GM18861 (cell line): Measurements from ENCODE around the gene KCNK15.

Experiments used
- ATAC-seq: cut with Tn5 transposase; IDR thresholded peaks from one replicate; pipeline ENCODE4 v1.9.1; 2021; ENCODE audit not compliant: unreplicated experiment

The KCNK15 gene

DNA sequence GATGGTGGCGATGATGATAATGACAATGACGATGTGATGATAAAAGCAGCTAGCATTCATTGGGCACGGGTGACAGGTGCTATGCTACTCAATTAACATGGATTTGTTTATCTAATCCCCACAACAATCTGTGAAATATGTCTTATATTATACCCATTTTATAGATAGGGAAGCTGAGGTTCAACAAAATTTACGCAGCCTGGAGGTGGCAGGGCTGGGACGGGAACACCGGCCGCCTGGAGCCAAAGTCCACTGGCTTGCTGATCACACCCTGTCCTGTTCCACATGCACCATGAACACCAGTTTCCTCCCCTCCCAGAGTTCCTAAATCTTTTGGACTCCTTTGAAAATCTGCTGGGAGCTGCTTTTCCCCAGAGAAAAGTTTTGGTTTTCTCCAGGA is 41.6 kb downstream of the KCNK15 start:
- ATAC-seq = no peak

GRCh38 chr20:44788706-44789456 is 43.2 kb downstream of the KCNK15 start:
- ATAC-seq = no peak

- no peak for ATAC-seq
These were observed 45.2 kb downstream of the KCNK15 start for GRCh38 chr20:44790638-44791393.

DNA sequence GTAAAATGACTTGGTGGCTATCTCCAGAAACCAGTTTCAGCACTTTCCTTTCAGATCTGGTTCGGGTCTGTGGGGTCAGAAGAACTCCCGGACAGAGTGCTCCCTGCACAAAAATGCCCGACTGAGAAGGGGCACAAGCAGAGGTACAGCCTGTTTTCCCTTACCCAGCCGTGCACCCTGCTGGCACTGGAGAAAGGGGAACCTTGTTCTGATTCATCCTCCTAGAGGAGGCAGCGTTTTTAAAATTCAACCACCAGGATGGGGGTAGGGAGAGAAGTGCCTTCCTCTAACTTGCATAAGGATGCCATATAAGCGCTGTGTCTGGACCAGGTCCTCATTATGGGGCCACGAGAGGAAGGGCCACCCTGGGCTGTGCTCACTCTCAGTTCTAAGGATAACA is 47.1 kb downstream of the KCNK15 start:
- ATAC-seq = no peak

GRCh38 chr20:44795836-44796235 is 50.2 kb downstream of the KCNK15 start:
- ATAC-seq = no peak

DNA sequence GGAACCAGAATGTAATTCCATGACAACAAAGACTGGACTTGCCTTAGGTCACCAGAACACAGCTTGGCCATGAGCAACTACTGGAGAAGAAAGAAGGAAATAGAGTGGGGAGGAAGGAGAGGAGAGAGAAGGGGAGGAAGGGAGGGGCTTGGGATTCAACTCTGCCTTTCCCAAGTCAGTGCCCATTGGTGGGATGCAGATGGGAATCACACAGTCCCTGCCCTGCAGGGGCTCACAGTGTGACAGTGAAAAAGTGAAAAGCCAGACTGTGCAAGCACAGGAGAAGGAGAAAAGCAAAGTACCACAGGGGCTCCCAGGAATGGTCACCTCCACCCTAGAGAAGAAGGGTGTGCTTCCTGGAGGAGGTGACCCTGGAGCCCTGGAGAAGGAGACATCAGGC is 50.6 kb downstream of the KCNK15 start:
- ATAC-seq = no peak

DNA sequence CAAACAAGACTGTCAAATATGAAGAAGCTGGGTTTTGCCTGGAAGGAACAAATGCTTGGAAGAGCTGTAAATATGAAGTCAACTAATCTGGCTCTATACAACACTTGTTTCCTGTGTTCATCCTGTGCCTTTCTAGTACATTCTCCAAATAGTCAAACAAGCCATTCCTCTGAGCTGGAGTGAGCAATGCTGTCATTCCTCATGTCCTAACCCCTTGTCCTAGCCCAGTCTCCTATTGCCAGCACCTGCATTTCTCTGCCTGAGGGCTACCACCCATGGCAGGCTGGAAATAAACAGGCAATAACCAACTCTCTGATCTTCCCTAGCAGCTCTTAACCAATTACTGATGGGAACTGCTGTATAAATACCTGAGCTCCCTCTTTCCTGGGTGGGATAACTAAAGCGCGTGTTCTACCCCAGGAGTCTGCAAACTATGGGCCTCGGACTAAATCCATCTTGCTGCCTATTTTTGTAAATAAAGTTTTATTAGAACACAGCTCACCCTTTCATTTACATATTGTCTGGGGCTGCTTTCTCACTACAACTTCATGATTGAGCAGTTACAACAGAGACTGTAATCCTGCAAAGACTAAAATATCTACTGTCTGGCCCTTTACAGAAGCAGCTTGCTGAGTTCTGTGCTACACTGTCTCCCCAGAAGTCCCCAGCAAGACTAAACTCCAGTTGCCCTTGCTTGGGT is 51.2 kb downstream of the KCNK15 start:
- no peak for ATAC-seq

- no peak for ATAC-seq
These were observed 54.0 kb downstream of the KCNK15 start for GRCh38 chr20:44799691-44800090.

GRCh38 chr20:44800391-44801046 is 54.9 kb downstream of the KCNK15 start:
- no peak for ATAC-seq
